Ishikawa (cell line): ENCODE data around the gene UPK2.
A peak's percentile ranks its signal among the peaks of the same experiment; 100 is the strongest.

ENCODE experiments used
- CEBPB ChIP-seq: IDR thresholded peaks from 2 replicates; pipeline ENCODE4 v1.6.1; 2012
- CREB1 ChIP-seq: IDR thresholded peaks from 2 replicates; pipeline ENCODE4 v1.6.1; 2012; ENCODE audit warnings: low read depth
- EGR1 ChIP-seq: IDR thresholded peaks from 2 replicates; pipeline ENCODE4 v1.6.1; 2012
- EP300 ChIP-seq: IDR thresholded peaks from 2 replicates; pipeline ENCODE4 v1.6.1; 2012; ENCODE audit warnings: borderline replicate concordance
- FOXM1 ChIP-seq: IDR thresholded peaks from 2 replicates; pipeline ENCODE4 v1.6.1; 2012; ENCODE audit warnings: low read depth, borderline replicate concordance
- MAX ChIP-seq: IDR thresholded peaks from 2 replicates; pipeline ENCODE4 v1.6.1; 2012
- NFIC ChIP-seq: IDR thresholded peaks from 2 replicates; pipeline ENCODE4 v1.6.1; 2012
- RAD21 ChIP-seq: IDR thresholded peaks from 2 replicates; pipeline ENCODE4 v1.6.1; 2012; ENCODE audit warnings: low read depth
- TAF1 ChIP-seq: IDR thresholded peaks from 2 replicates; pipeline ENCODE4 v1.6.1; 2012; ENCODE audit warnings: low read depth, mild to moderate bottlenecking
- TCF12 ChIP-seq: IDR thresholded peaks from 2 replicates; pipeline ENCODE4 v1.6.1; 2012; ENCODE audit warnings: low read depth
- TEAD4 ChIP-seq: IDR thresholded peaks from 2 replicates; pipeline ENCODE4 v1.6.1; 2012
- USF1 ChIP-seq: IDR thresholded peaks from 2 replicates; pipeline ENCODE4 v1.6.1; 2012
- YY1 ChIP-seq: IDR thresholded peaks from 2 replicates; pipeline ENCODE4 v1.6.1; 2012; ENCODE audit warnings: low read depth
- ZBTB7A ChIP-seq: IDR thresholded peaks from 2 replicates; pipeline ENCODE4 v1.6.1; 2012; ENCODE audit warnings: low read depth
- TF ChIP-seq, protein P1 (sequence below): IDR thresholded peaks from 2 replicates; pipeline ENCODE4 v1.6.1; 2012; ENCODE audit warnings: low read depth, mild to moderate bottlenecking

UPK2 gene

DNA sequence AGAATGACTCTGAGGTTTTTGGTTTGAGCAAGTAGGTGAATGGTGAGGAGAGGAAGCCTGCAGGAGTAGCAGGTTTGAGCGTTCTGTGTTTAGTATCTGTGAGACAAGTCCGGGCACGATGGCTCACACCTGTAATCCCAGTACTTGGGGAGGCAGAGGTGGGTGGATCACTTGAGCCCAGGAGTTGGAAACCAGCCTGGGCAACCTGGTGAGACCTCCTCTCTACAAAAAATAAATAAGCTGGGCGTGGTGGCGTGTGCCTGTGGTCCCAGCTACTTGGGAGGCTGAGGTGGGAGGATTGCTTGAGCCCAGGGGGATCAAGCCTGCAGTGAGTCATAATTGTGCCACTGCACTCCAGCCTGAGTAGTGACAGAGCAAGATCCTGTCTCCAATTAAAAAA lies 32.2 kb downstream of the UPK2 start:
- TF ChIP-seq RAD21: no peak
- no peak for TF ChIP-seq NFIC
- no peak for TF ChIP-seq TCF12
- no peak for TF ChIP-seq YY1
- TF ChIP-seq, protein P1, sequence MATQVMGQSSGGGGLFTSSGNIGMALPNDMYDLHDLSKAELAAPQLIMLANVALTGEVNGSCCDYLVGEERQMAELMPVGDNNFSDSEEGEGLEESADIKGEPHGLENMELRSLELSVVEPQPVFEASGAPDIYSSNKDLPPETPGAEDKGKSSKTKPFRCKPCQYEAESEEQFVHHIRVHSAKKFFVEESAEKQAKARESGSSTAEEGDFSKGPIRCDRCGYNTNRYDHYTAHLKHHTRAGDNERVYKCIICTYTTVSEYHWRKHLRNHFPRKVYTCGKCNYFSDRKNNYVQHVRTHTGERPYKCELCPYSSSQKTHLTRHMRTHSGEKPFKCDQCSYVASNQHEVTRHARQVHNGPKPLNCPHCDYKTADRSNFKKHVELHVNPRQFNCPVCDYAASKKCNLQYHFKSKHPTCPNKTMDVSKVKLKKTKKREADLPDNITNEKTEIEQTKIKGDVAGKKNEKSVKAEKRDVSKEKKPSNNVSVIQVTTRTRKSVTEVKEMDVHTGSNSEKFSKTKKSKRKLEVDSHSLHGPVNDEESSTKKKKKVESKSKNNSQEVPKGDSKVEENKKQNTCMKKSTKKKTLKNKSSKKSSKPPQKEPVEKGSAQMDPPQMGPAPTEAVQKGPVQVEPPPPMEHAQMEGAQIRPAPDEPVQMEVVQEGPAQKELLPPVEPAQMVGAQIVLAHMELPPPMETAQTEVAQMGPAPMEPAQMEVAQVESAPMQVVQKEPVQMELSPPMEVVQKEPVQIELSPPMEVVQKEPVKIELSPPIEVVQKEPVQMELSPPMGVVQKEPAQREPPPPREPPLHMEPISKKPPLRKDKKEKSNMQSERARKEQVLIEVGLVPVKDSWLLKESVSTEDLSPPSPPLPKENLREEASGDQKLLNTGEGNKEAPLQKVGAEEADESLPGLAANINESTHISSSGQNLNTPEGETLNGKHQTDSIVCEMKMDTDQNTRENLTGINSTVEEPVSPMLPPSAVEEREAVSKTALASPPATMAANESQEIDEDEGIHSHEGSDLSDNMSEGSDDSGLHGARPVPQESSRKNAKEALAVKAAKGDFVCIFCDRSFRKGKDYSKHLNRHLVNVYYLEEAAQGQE: no peak
- TF ChIP-seq MAX: no peak
- TF ChIP-seq FOXM1: no peak
- TF ChIP-seq TEAD4: no peak
- TF ChIP-seq TAF1: no peak

DNA sequence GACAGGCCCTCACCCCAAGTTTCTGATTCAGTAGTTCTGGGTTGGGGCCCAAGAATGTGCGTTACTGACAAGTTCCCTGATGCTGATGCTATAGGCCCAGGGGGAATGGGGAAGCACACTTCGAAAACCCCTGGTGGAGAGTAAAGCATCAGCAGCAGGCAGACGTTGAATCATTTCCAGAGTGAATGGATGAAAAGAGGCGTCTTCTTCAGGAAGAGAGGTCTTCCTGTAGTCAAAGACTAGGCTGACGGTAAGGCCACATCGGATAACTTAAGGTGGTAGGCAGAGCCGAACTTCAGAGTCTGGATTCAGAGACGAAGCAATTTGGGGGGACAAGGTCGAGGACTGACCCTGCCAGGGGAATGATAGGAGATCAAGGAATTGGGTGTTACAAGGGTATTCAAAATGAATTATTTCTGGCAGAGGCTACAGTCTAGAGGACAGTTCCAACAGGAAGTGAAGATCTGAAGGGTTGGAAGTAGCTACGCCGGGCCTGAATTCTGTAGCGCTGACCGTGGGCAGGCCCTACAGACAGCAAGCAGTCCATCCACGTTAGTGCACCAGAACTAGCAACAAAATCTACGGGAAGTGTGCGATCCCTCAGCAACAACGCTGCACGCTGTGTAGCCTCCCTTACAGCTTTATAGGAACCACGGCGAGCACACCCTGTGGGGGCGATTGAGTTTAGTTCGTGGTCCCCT lies 41.0 kb downstream of the UPK2 start:
- TF ChIP-seq RAD21 (no peak), TAF1 (no peak), CREB1 (no peak), YY1 (no peak)

- no peak for TF ChIP-seq FOXM1
- TF ChIP-seq TAF1: peak; percentile 85
- TF ChIP-seq, protein P1: no peak
- TF ChIP-seq EP300: no peak
- TF ChIP-seq USF1: no peak
- TF ChIP-seq TEAD4: no peak; the same call in 1 of the 2 replicates
- TF ChIP-seq CREB1: no peak
- peak; percentile 78 for TF ChIP-seq YY1
- TF ChIP-seq TCF12: peak; percentile 59; the same call in 1 of the 2 replicates
- TF ChIP-seq NFIC: no peak
- TF ChIP-seq ZBTB7A: no peak
- peak; percentile 96 for TF ChIP-seq MAX
- no peak for TF ChIP-seq CEBPB
- no peak for TF ChIP-seq RAD21
- TF ChIP-seq EGR1: peak; percentile 42; the same call in 1 of the 2 replicates
Measured at GRCh38 chr11:118997627-118998387, 41.7 kb downstream of the UPK2 start, which contains the start of gene CENATAC. Gene CENATAC, plus strand, starts transcription at chr11:118998138. Its CDS starts 60 bp downstream, at chr11:118998198.

DNA sequence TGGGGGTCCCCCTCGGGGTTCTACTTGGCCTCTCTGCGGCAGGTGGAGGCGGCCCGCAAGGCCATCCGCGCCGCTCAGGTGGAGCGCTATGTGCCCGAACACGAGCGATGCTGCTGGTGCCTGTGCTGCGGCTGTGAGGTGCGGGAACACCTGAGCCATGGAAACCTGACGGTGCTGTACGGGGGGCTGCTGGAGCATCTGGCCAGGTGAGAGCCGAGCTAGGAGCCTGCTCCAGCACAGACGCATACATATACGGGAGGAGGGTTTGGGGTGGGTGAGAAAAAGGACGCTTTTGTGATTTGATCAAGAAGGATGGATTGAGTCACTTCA lies 42.3 kb downstream of the UPK2 start:
- no peak for TF ChIP-seq EP300
- TF ChIP-seq TEAD4: no peak
- no peak for TF ChIP-seq MAX
- no peak for TF ChIP-seq ZBTB7A
- TF ChIP-seq CEBPB: no peak
- TF ChIP-seq CREB1: no peak
- TF ChIP-seq, protein P1: no peak
- TF ChIP-seq EGR1: no peak
- no peak for TF ChIP-seq TAF1
- no peak for TF ChIP-seq NFIC
- TF ChIP-seq USF1: no peak
- no peak for TF ChIP-seq TCF12
